Mesendoderm (in vitro differentiated cells): ENCODE measurements around the gene CACFD1.

Experiments used
- DNase-seq: peaks from one replicate; pipeline ENCODE4 v3.0.0; 2013
- H2AK5ac ChIP-seq: 2 replicates; pipeline ENCODE4 v1.6.1; 2013; ENCODE audit warnings: low read length, inconsistent platforms
- H2BK120ac ChIP-seq: 2 replicates; pipeline ENCODE4 v1.6.1; 2013; ENCODE audit warnings: low read depth, mild to moderate bottlenecking, low read length, moderate library complexity, mixed read lengths
- H2BK15ac ChIP-seq: replicated peaks from 2 replicates; pipeline ENCODE4 v1.6.1; 2013; ENCODE audit warnings: low read depth, mild to moderate bottlenecking, moderate library complexity
- H2BK5ac ChIP-seq: 2 replicates; pipeline ENCODE4 v1.6.1; 2013; ENCODE audit warnings: low read length, inconsistent platforms
- H3K18ac ChIP-seq: 2 replicates; pipeline ENCODE4 v1.6.1; 2013; ENCODE audit warnings: mild to moderate bottlenecking, low read length, mixed read lengths
- H3K23ac ChIP-seq: one replicate; pipeline ENCODE4 v1.6.1; 2013; ENCODE audit warnings: low read length
- H3K27ac ChIP-seq: 2 replicates; pipeline ENCODE4 v1.5.1; 2013; ENCODE audit warnings: low read depth, mild to moderate bottlenecking, inconsistent platforms, low read length, moderate library complexity
- H3K27me3 ChIP-seq: 2 replicates; pipeline ENCODE4 v1.6.1; 2013; ENCODE audit warnings: low read length, control low read depth, mild to moderate bottlenecking, inconsistent platforms; ENCODE audit not compliant: insufficient read depth, poor library complexity
- H3K36me3 ChIP-seq: 2 replicates; pipeline ENCODE4 v1.6.1; 2013; ENCODE audit warnings: low read length, inconsistent platforms; ENCODE audit not compliant: control insufficient read depth, insufficient read depth
- H3K4ac ChIP-seq: one replicate; pipeline ENCODE4 v1.6.1; 2013; ENCODE audit warnings: low read depth, mild to moderate bottlenecking, low read length, moderate library complexity
- H3K4me1 ChIP-seq: 2 replicates; pipeline ENCODE4 v1.6.1; 2013; ENCODE audit warnings: low read depth, low read length, inconsistent platforms; ENCODE audit not compliant: control insufficient read depth
- H3K4me2 ChIP-seq: 2 replicates; pipeline ENCODE4 v1.6.1; 2013; ENCODE audit warnings: low read length
- H3K4me3 ChIP-seq: 2 replicates; pipeline ENCODE4 v1.5.1; 2013; ENCODE audit warnings: mild to moderate bottlenecking, low read length
- H3K56ac ChIP-seq: one replicate; pipeline ENCODE4 v1.6.1; 2013; ENCODE audit warnings: low read length
- H3K79me1 ChIP-seq: 2 replicates; pipeline ENCODE4 v1.6.1; 2013; ENCODE audit warnings: low read length, inconsistent platforms
- H3K79me2 ChIP-seq: 2 replicates; pipeline ENCODE4 v1.6.1; 2013; ENCODE audit warnings: mild to moderate bottlenecking, low read length; ENCODE audit not compliant: control insufficient read depth, insufficient read depth
- H3K9ac ChIP-seq: 2 replicates; pipeline ENCODE4 v1.6.1; 2013; ENCODE audit warnings: low read length, inconsistent platforms
- H4K5ac ChIP-seq: one replicate; pipeline ENCODE4 v1.6.1; 2013; ENCODE audit warnings: low read length
- H4K8ac ChIP-seq: one replicate; pipeline ENCODE4 v1.6.1; 2013; ENCODE audit warnings: low read depth, mild to moderate bottlenecking, control low read depth, low read length, moderate library complexity
- WGBS: extraction: QIAGEN DNeasy Blood & Tissue Kit; methylation state at CpG from one replicate; pipeline ENCODE4 v1.1.7; 2013; ENCODE audit warnings: low lambda C conversion rate, missing lambda C conversion rate; ENCODE audit not compliant: insufficient coverage; ENCODE audit errors: extremely low coverage; 5-methylcytosine and 5-hydroxymethylcytosine counted together

The CACFD1 gene

GRCh38 chr9:133488686-133489252 is 29.0 kb downstream of the CACFD1 start:
- no peaks in the 10 kb centered on the region for H3K4me1 ChIP-seq
- H3K4me3 ChIP-seq = no peak overlapping the region
- H3K23ac ChIP-seq = no peak overlapping the region
- H2BK120ac ChIP-seq = no peak overlapping the region
- no CpG with 5 or more reads among the region's 18 CpGs for WGBS
- H3K56ac ChIP-seq = peak overlapping the region; percentile 34
- H2AK5ac ChIP-seq = no peak overlapping the region
- H3K79me1 ChIP-seq = no peaks in the 10 kb centered on the region
- no peak for DNase-seq
- no peak overlapping the region for H3K27ac ChIP-seq
- H3K36me3 ChIP-seq = no peaks in the 10 kb centered on the region
- H3K4me2 ChIP-seq = no peak overlapping the region
- H2BK5ac ChIP-seq = no peak overlapping the region
- no peak overlapping the region for H3K9ac ChIP-seq
- H3K18ac ChIP-seq = no peak overlapping the region
- H4K8ac ChIP-seq = no peak overlapping the region
- no peak overlapping the region for H4K5ac ChIP-seq
- H3K4ac ChIP-seq = no peak overlapping the region
- H3K27me3 ChIP-seq = no peaks in the 10 kb centered on the region
- no peak overlapping the region for H2BK15ac ChIP-seq
- no peaks in the 10 kb centered on the region for H3K79me2 ChIP-seq

DNA sequence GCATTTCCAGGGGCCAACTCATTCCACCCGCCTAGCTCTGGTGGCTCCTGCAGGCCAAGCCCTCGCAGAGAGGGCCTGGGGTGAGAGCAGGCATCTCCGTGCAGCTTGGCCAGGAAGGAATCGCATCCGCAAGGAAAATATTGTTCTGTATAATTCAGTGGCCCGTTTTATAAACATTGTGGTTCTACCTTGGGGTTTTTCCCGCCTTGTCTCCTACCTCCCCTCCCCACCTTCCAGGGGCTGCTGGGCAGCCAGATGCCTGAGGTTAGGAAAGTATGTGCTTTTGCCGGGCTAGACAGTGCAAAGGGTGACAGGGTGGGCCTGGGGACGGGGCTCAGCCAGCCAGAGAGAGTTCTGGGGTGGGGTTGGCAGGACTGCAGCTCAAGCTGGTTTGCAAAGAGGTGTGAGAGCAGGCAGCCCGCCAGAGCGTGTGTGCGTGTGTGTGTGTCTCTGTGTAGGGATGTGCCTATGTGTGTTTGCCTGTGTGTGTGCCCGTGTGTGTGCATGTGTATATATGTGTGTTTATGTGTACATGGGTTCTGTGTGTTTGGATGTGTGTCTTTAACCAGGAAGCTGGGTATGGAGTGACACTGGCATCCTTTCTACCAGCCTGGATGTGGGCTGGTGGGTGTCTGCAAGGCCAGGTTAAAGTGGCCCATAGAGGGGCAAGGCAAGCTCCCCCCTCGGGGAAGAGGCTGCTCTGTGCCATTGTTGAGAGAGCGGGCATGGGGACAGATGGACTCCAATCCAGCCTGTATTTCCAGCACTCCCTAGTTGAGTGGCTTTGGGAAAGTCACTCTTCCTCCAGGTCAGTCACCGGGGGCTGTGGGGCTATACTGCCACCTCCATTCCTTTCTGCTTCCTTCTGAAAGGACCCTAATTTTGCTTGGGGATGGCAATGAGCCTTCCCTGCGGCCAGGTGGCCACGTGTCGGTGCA is 29.7 kb downstream of the CACFD1 start:
- Histone ChIP-seq H3K27ac (no peak overlapping the region), H3K4me3 (no peak overlapping the region), H3K23ac (no peak overlapping the region), H4K5ac (no peak overlapping the region), H3K56ac (no peak overlapping the region), H2BK15ac (no peak overlapping the region), H2BK5ac (no peak overlapping the region), H3K4ac (no peak overlapping the region), H3K79me1 (no peaks in the 10 kb centered on the region), H2AK5ac (no peak overlapping the region), H3K36me3 (no peaks in the 10 kb centered on the region), H3K4me2 (no peak overlapping the region), H4K8ac (no peak overlapping the region), H3K18ac (no peak overlapping the region), H3K27me3 (no peaks in the 10 kb centered on the region), H3K79me2 (no peaks in the 10 kb centered on the region), H3K4me1 (no peaks in the 10 kb centered on the region), H2BK120ac (no peak overlapping the region), H3K9ac (no peak overlapping the region)
- DNase-seq = no peak
- no CpG with 5 or more reads among the region's 19 CpGs for WGBS

GRCh38 chr9:133490201-133490681 is 30.5 kb downstream of the CACFD1 start:
- no peaks in the 10 kb centered on the region for H3K36me3 ChIP-seq
- H3K4ac ChIP-seq = no peak overlapping the region
- no peaks in the 10 kb centered on the region for H3K27me3 ChIP-seq
- no peak overlapping the region for H3K4me2 ChIP-seq
- H3K79me2 ChIP-seq = no peaks in the 10 kb centered on the region
- H3K79me1 ChIP-seq = no peaks in the 10 kb centered on the region
- H3K9ac ChIP-seq = no peak overlapping the region
- no peak overlapping the region for H4K8ac ChIP-seq
- H3K56ac ChIP-seq = no peak overlapping the region
- H2BK5ac ChIP-seq = no peak overlapping the region
- H3K4me1 ChIP-seq = no peaks in the 10 kb centered on the region
- no peak overlapping the region for H3K23ac ChIP-seq
- no CpG with 5 or more reads among the region's 13 CpGs for WGBS
- H2AK5ac ChIP-seq = no peak overlapping the region
- H3K18ac ChIP-seq = no peak overlapping the region
- DNase-seq = no peak
- no peak overlapping the region for H3K27ac ChIP-seq
- no peak overlapping the region for H4K5ac ChIP-seq
- H2BK15ac ChIP-seq = no peak overlapping the region
- no peak overlapping the region for H3K4me3 ChIP-seq
- no peak overlapping the region for H2BK120ac ChIP-seq

DNA sequence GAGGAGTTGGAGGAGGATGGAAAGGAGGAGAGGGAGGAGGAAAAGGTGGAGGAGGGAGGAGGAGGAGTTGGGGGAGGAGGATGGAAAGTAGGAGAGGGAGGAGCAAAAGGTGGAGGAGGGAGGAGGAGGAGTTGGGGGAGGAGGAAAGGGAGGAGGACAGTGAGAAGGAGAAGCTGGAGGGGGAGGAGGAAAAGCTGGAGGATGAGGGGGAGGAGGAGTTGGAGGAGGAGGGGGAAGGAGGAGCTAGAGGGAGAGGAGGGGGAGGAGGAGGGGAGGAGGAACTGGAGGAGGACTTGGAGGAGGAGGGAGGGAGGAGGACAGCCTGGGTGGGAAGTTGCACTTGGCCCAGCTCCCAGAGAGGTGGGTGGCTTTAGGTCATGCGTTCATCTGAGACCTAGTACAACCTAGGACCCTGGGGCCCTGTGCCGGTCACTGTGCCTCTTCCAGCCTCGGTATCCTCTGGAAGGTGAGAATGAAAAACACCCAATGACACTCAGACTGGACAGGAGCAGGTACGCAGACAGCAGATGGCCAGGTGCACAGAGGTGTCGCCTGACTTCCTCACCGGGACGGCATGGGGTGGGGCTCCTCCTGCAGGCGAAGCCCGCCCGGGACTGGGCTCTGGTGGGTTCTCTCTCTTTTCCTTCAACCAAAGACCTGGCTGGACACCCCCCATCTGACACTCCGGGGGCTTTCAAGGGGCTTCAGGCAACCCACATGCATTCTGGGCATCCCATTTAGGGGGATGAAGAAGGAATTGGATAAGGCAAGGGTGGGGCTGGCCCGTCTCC is 31.3 kb downstream of the CACFD1 start:
- Histone ChIP-seq H3K27me3 (no peaks in the 10 kb centered on the region), H3K56ac (no peak overlapping the region), H3K4me3 (no peak overlapping the region), H3K9ac (no peak overlapping the region), H2BK120ac (no peak overlapping the region), H3K27ac (no peak overlapping the region), H2BK15ac (no peak overlapping the region), H3K4me1 (no peaks in the 10 kb centered on the region), H2AK5ac (no peak overlapping the region), H3K4me2 (no peak overlapping the region), H4K8ac (no peak overlapping the region), H3K79me2 (no peaks in the 10 kb centered on the region), H3K36me3 (no peaks in the 10 kb centered on the region), H3K23ac (no peak overlapping the region), H3K4ac (no peak overlapping the region), H3K18ac (no peak overlapping the region), H2BK5ac (no peak overlapping the region), H3K79me1 (no peaks in the 10 kb centered on the region), H4K5ac (no peak overlapping the region)
- DNase-seq = no peak
- no CpG with 5 or more reads among the region's 12 CpGs for WGBS

DNA sequence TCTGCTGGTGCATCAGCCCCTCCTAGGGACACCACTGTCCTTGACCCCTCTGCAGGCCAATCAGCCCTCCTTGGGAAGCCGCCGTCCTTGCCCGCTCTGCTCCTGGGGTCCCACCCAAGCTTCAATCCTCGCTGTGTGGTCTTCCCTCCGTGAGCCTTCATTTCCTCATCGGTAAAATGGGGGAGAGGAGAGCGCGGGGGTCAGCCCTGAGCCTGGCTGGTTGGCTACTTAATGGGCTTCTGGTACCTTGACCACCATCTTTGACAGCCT is 31.8 kb downstream of the CACFD1 start:
- no peak overlapping the region for H3K4ac ChIP-seq
- no peak overlapping the region for H3K18ac ChIP-seq
- no peaks in the 10 kb centered on the region for H3K4me1 ChIP-seq
- no peak for DNase-seq
- no peaks in the 10 kb centered on the region for H3K79me2 ChIP-seq
- no peak overlapping the region for H4K8ac ChIP-seq
- H4K5ac ChIP-seq = no peak overlapping the region
- WGBS = no CpG with 5 or more reads among the region's 8 CpGs
- no peaks in the 10 kb centered on the region for H3K79me1 ChIP-seq
- no peak overlapping the region for H2BK5ac ChIP-seq
- H2AK5ac ChIP-seq = no peak overlapping the region
- H2BK120ac ChIP-seq = no peak overlapping the region
- no peak overlapping the region for H2BK15ac ChIP-seq
- no peak overlapping the region for H3K56ac ChIP-seq
- H3K27me3 ChIP-seq = no peaks in the 10 kb centered on the region
- no peaks in the 10 kb centered on the region for H3K36me3 ChIP-seq
- H3K9ac ChIP-seq = no peak overlapping the region
- no peak overlapping the region for H3K4me3 ChIP-seq
- no peak overlapping the region for H3K23ac ChIP-seq
- H3K27ac ChIP-seq = no peak overlapping the region
- H3K4me2 ChIP-seq = no peak overlapping the region
